Heart left ventricle (tissue), 16 donors: ENCODE results near the gene PGP. TPM values are rescaled to one million over a fixed set of nuclear protein-coding genes. Genes with fewer than 3 reads are reported as not detected.
A peak's percentile ranks its signal among the peaks of the same experiment; 100 is the strongest.

Experiments used
- ATAC-seq, 4 donors: fragments of 200-7000 bp; cut with Tn5 transposase; one replicate each; pipeline ENCODE4 v1.9.1; 2020 to 2022; ENCODE audit warnings: moderate library complexity in 4 of 4, mild to moderate bottlenecking in 3 of 4, moderate number of reproducible peaks in 1 of 4
- DNase-seq, 5 donors: peaks; one replicate each; pipeline ENCODE4 v3.0.0-alpha.2; 2020
- H3K27ac ChIP-seq, 12 donors: fragments of 200-600 bp; sonication (generic) in 4 of 12; one replicate each; pipeline versions ENCODE4 v1.5.0 to v1.8.0; 2016 to 2022; ENCODE audit warnings: mild to moderate bottlenecking in 2 of 12
- H3K27me3 ChIP-seq, 9 donors: fragments of 200-600 bp; sonication (generic) in 2 of 9; one replicate each; pipeline versions ENCODE4 v1.5.1 to v1.8.0; 2016 to 2022; ENCODE audit warnings: mild to moderate bottlenecking in 3 of 9
- H3K36me3 ChIP-seq, 9 donors: fragments of 200-600 bp; sonication (generic) in 2 of 9; one replicate each; pipeline versions ENCODE4 v1.5.0 to v1.8.0; 2018 to 2022; ENCODE audit warnings: mild to moderate bottlenecking in 2 of 9
- H3K4me1 ChIP-seq, 12 donors: fragments of 200-600 bp; sonication (generic) in 4 of 12; one replicate each; pipeline versions ENCODE4 v1.5.0 to v1.8.0; 2016 to 2022; ENCODE audit warnings: mild to moderate bottlenecking in 3 of 12
- H3K4me3 ChIP-seq, 12 donors: fragments of 200-600 bp; sonication (generic) in 4 of 12; one replicate each; pipeline versions ENCODE4 v1.5.0 to v1.8.0; 2017 to 2022; ENCODE audit warnings: mild to moderate bottlenecking in 9 of 12, moderate library complexity in 4 of 12
- H3K9me3 ChIP-seq, 12 donors: fragments of 200-600 bp; sonication (generic) in 4 of 12; one replicate each; pipeline versions ENCODE4 v1.5.0 to v1.8.0; 2016 to 2022; ENCODE audit warnings: mild to moderate bottlenecking in 1 of 12
- POLR2A ChIP-seq, 2 donors: fragments of 450-650 bp; IDR thresholded peaks; one replicate each; pipeline ENCODE4 v1.6.1; 2017; ENCODE audit warnings: antibody characterized with exemption in 2 of 2, mild to moderate bottlenecking in 2 of 2, moderate library complexity in 2 of 2
- WGBS, 4 donors: extraction: QIAGEN DNeasy Blood & Tissue Kit in 2 of 4; methylation state at CpG; one replicate each; pipeline versions ENCODE4 v1.1.5 to v1.1.7; 2013 to 2018; 5-methylcytosine and 5-hydroxymethylcytosine counted together
- intact Hi-C, 10 donors: fragments of 100-400 bp; cut with DNase I; formaldehyde crosslinking; loops; one replicate each; pipeline versions ENCODE4 v1.11.1 to v1.14.2; 2022
- polyA plus RNA-seq, 2 donors: library from polyadenylated mRNA; stranded (reverse); fragments of 200-250 nt; gene quantifications; one replicate each; pipeline ENCODE4 v1.2.3, GENCODE V29; 2013
- total RNA-seq, 9 donors: library from RNA; depleted of rRNA in 2 of 9; stranded (reverse); fragments of >200 nt in 2 of 9; fragmentation: NEBNext Ultra II Directional in 3 of 9; extraction: Animal tissue kit (Norgen Biotek cat#: 25700) in 3 of 9; gene quantifications; one replicate each; pipeline versions ENCODE4 v1.1.0 to v1.2.4, GENCODE V29; 2016 to 2023
- TF ChIP-seq, protein P1 (sequence below), 12 donors: fragments of 200-600 bp; sonication (generic) in 4 of 12; IDR thresholded peaks; one replicate each; pipeline versions ENCODE4 v1.5.0 to v1.8.0; 2018 to 2022; ENCODE audit warnings: antibody characterized with exemption in 12 of 12, mild to moderate bottlenecking in 5 of 12
- donor health status: ischemic (EF 13 %, LVEDD 7.1; RV severe dilation, severe dysfunction).
- donor health status: healthy with polysubstance abuse.
- donor health status: DM: no; HTN: yes; CAD: no.
- donor health status: DM: no; HTN: no; CAD: no.
- donor health status: ischemic (EF 25% LVEDD 6.9; RV normal size, moderate dysfunction).
- donor health status: ischemic (EF 25% LVEDD 5.7; RV mildly dilated, moderate dysfunction).
- donor health status: healthy.
- donor health status: DM: yes; HTN: yes; CAD: no.
- donor health status: ischemic (EF 35%, LVEDD 5.7; RV mildly dilated, moderate dysfunction).
- donor health status: nonischemic (EF 11% LVEDD 7.7; RV severe dilation, severe dysfunction).
- donor health status: DM: yes; HTN: yes; CAD: no.
- donor health status: PGD.
- donor health status: ischemic (EF 29% LVEDD 5.4; RV normal size, mild dysfunction).
- donor health status: nonischemic (EF 23%, LVEDD 6.1; RV moderate dilation, normal function).

The PGP gene
- total and polyA plus RNA-seq, 11 donors: 19.6 to 44.0 (median 31.7) TPM

DNA sequence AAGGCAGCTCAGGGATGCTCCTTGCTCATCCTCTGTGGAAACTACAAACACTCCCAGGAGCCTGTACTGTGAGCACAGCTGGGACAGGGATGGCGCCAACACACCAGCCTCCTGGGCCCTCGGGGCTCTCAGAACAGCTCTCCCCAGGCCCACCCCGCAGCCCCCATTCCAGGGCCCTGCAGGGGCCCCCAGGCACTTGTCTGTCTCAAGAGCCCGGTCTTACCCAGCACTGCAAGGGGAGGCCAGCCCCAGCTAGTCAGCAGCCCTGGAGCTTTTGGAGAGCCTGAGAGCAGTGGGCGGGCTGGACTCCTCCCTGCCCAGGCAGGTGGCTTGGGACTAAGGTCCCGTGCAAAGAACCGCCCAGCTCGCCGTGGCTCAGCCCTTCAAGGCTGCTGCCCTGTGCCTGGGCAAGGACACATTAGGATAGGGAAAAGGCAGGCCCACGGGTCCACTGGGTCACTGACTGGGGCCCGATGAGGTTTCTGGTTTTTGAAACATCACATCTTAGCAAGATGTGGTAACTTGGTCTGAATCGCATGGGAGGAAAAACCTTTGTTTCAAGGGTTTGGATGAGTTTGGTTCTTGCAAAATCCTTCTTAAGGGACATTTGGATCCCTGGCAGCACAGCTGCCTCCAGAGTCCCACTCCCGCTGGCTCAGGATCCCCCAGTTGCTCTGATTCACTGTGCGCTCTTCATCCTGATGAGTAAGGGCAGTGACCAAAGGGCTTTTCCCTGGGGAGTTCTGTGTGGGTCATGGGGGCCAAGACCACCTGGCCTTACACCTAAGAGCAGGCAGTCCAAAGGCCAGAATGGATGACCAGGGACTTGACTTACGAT is 24.4 kb upstream of the PGP start:
- Histone ChIP-seq H3K4me1 (peaks cover 0 to 31% (median 23%) of the 10 kb centered on the region in 12 donors), H3K27ac (no peak overlapping the region), H3K27me3 (peaks cover 0 to 24% (median 6%) of the 10 kb centered on the region in 9 donors), H3K36me3 (peaks cover 3 to 64% (median 50%) of the 10 kb centered on the region in 9 donors), H3K4me3 (no peak overlapping the region), H3K9me3 (no peaks in the 10 kb centered on the region)
- intact Hi-C loops: no loop called here
- ATAC-seq: peak in 2 of 4 donors; percentile 1 to 5
- 67 to 80% (median 76%) methylated on average over 11 to 15 of the region's 15 CpGs for WGBS, 4 donors
- no peak for DNase-seq
- TF ChIP-seq POLR2A (IDR thresholded peaks at IDR 0.05): no peak
- TF ChIP-seq, protein P1, sequence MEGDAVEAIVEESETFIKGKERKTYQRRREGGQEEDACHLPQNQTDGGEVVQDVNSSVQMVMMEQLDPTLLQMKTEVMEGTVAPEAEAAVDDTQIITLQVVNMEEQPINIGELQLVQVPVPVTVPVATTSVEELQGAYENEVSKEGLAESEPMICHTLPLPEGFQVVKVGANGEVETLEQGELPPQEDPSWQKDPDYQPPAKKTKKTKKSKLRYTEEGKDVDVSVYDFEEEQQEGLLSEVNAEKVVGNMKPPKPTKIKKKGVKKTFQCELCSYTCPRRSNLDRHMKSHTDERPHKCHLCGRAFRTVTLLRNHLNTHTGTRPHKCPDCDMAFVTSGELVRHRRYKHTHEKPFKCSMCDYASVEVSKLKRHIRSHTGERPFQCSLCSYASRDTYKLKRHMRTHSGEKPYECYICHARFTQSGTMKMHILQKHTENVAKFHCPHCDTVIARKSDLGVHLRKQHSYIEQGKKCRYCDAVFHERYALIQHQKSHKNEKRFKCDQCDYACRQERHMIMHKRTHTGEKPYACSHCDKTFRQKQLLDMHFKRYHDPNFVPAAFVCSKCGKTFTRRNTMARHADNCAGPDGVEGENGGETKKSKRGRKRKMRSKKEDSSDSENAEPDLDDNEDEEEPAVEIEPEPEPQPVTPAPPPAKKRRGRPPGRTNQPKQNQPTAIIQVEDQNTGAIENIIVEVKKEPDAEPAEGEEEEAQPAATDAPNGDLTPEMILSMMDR (IDR thresholded peaks at IDR 0.05): no peak

- Histone ChIP-seq H3K27me3 (peaks cover 0 to 24% (median 6%) of the 10 kb centered on the region in 9 donors), H3K36me3 (peaks cover 3 to 63% (median 51%) of the 10 kb centered on the region in 9 donors), H3K27ac (no peak overlapping the region), H3K4me3 (no peak overlapping the region), H3K4me1 (peaks cover 0 to 31% (median 23%) of the 10 kb centered on the region in 12 donors), H3K9me3 (no peaks in the 10 kb centered on the region)
- TF ChIP-seq, protein P1 (IDR thresholded peaks at IDR 0.05): no peak
- TF ChIP-seq POLR2A (IDR thresholded peaks at IDR 0.05): no peak
- DNase-seq (no peak), ATAC-seq (peak in 3 of 4 donors; percentile 19 to 40 (median 22))
- WGBS, 4 donors: 48 to 56% (median 53%) methylated on average over 2 to 18 of the region's 18 CpGs
- intact Hi-C loops: no loop called here
These were observed 23.7 kb upstream of the PGP start for GRCh38 chr16:2238150-2238837.

- H3K27me3 ChIP-seq: peaks cover 0 to 24% (median 6%) of the 10 kb centered on the region in 9 donors
- DNase-seq (no peak), ATAC-seq (peak in 3 of 4 donors; percentile 15 to 32 (median 17))
- intact Hi-C loops: no loop called here
- peak overlapping the region in 7 of 12 donors; percentile 1 to 48 (median 38) for H3K4me3 ChIP-seq
- 6 to 25% (median 11%) methylated on average over 27 to 65 of the region's 65 CpGs for WGBS, 4 donors
- H3K36me3 ChIP-seq: peaks cover 3 to 62% (median 51%) of the 10 kb centered on the region in 9 donors
- no peaks in the 10 kb centered on the region for H3K9me3 ChIP-seq
- peaks cover 0 to 31% (median 23%) of the 10 kb centered on the region in 12 donors for H3K4me1 ChIP-seq
- TF ChIP-seq, protein P1 (IDR thresholded peaks at IDR 0.05): no peak
- no peak for TF ChIP-seq POLR2A (IDR thresholded peaks at IDR 0.05)
- no peak overlapping the region for H3K27ac ChIP-seq
These were observed 23.0 kb upstream of the PGP start for GRCh38 chr16:2237493-2238149.
